AG09309 (cell line): ENCODE measurements around the gene CALML4.

Source experiments
- DNase-seq: peaks from one replicate; pipeline ENCODE4 v3.0.0-alpha.2; 2010; ENCODE audit warnings: low read depth
- H3K4me3 ChIP-seq: 2 replicates; pipeline ENCODE4 v1.5.1; 2011; ENCODE audit warnings: mild to moderate bottlenecking, low read depth, low read length, moderate library complexity; ENCODE audit not compliant: control insufficient read depth
- CTCF ChIP-seq: IDR thresholded peaks from 2 replicates; pipeline ENCODE4 v1.5.1; 2011; ENCODE audit warnings: mild to moderate bottlenecking, low read depth, low read length, inconsistent platforms; ENCODE audit not compliant: insufficient read depth, control insufficient read depth; ENCODE audit errors: missing control alignments

The CALML4 gene

GRCh38 chr15:68196445-68197169 is 8.5 kb downstream of the CALML4 start:
- TF ChIP-seq CTCF = no peak
- DNase-seq = no peak
- H3K4me3 ChIP-seq = no peak overlapping the region

- no peak for TF ChIP-seq CTCF
- no peak for DNase-seq
- no peak overlapping the region for H3K4me3 ChIP-seq
Observed at GRCh38 chr15:68195336-68196112, 9.6 kb downstream of the CALML4 start.

GRCh38 chr15:68192804-68193486 is 12.2 kb downstream of the CALML4 start:
- no peak for DNase-seq
- TF ChIP-seq CTCF = no peak

DNA sequence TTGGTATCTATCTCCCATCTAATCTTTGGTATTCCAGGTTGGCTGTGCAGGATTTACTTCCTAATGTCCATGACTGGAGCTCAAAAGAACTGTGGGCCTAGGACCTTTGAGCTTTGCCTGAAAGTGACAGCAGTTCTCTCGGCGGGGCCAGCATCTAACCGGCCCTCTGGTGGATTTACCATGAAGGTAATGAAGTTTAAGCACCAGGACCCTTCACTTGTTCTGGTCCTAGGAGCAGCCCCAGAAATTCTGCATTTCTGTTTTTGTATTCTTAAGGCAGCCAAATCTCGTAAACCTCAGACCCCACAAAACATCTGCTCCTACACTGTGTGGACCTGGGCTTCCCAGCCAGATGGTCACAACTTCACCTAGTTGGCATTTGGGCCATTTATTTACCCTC is 13.0 kb downstream of the CALML4 start:
- H3K4me3 ChIP-seq = no peak overlapping the region
- DNase-seq = no peak
- TF ChIP-seq CTCF = no peak

More at GRCh38 chr15:68192804-68193486, 12.2 kb downstream of the CALML4 start:
- H3K4me3 ChIP-seq = no peak overlapping the region

GRCh38 chr15:68191555-68191954 is 13.6 kb downstream of the CALML4 start:
- TF ChIP-seq CTCF = no peak
- H3K4me3 ChIP-seq = no peak overlapping the region
- DNase-seq = no peak

DNA sequence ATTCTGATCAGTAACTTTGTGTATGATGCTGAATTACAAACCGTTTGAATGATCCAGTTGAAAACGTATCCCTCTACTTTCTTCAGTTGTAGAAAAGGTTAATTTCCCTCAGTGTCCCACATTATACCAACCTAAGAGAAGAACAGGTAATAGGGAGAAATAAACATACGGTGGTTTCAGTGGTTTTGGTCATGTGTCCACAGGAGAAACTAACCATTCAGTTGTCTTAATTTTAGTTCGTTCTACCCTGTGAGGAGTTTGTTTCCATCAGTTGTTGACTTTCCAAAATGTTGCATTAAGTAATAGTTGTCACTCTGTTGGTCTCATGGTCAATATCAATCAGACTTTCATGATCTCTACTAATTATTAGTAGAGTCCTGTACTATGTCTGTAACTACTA is 15.1 kb downstream of the CALML4 start:
- DNase-seq = no peak
- TF ChIP-seq CTCF = no peak
- no peak overlapping the region for H3K4me3 ChIP-seq
